Thyroid gland (tissue), 4 donors: ENCODE measurements around the gene VSTM4. TPM values are rescaled to one million over a fixed set of nuclear protein-coding genes. Genes with fewer than 3 reads are reported as not detected.
A peak's percentile ranks its signal among the peaks of the same experiment; 100 is the strongest.

ENCODE experiments used
- DNase-seq, 2 donors: peaks; one replicate each; pipeline ENCODE4 v3.0.0-alpha.2; 2019
- H3K27ac ChIP-seq, 3 donors: fragments of 200-600 bp; sonication (generic); 1 replicate in 2 of 3; 2 replicates in 1 of 3; pipeline ENCODE4 v1.5.1; 2016 to 2019; ENCODE audit warnings: mild to moderate bottlenecking in 1 of 3, moderate library complexity in 1 of 3
- H3K27me3 ChIP-seq: fragments of 200-600 bp; sonication (generic); one replicate; pipeline ENCODE4 v1.5.1; 2019
- H3K36me3 ChIP-seq, 2 donors: fragments of 200-600 bp; sonication (generic); one replicate each; pipeline ENCODE4 v1.5.1; 2016 to 2019
- H3K4me1 ChIP-seq, 2 donors: fragments of 200-600 bp; sonication (generic); one replicate each; pipeline ENCODE4 v1.5.1; 2017 to 2019
- H3K4me3 ChIP-seq, 3 donors: fragments of 200-600 bp; sonication (generic); replicated peaks in 1 of 3; 1 replicate in 2 of 3; 2 replicates in 1 of 3; pipeline ENCODE4 v1.5.1; 2016; ENCODE audit warnings: mild to moderate bottlenecking in 1 of 3
- H3K9me3 ChIP-seq: fragments of 200-600 bp; sonication (generic); one replicate; pipeline ENCODE4 v1.5.1; 2017
- POLR2A ChIP-seq, 2 donors: fragments of 450-650 bp; IDR thresholded peaks; one replicate each; pipeline ENCODE4 v1.6.1; 2017; ENCODE audit warnings: antibody characterized with exemption in 2 of 2, mild to moderate bottlenecking in 2 of 2, moderate library complexity in 1 of 2
- WGBS, 2 donors: methylation state at CpG; one replicate each; pipeline ENCODE4 v1.1.5; 2017; 5-methylcytosine and 5-hydroxymethylcytosine counted together
- intact Hi-C: fragments of 100-400 bp; cut with DNase I; formaldehyde crosslinking; loops from one replicate; pipeline ENCODE4 v1.15.1; 2023
- total RNA-seq, 4 donors: library from RNA; depleted of rRNA; stranded (reverse); fragments of >200 nt; gene quantifications; one replicate each; pipeline ENCODE4 v1.2.3, GENCODE V29; 2016
- TF ChIP-seq, protein P1 (sequence below), 6 experiments: fragments of 200-600 bp in 3 of 6; fragments of 450-650 bp in 3 of 6; sonication (generic) in 3 of 6; IDR thresholded peaks; one replicate each; pipeline ENCODE4 v1.5.1; 2016 to 2019; ENCODE audit warnings: antibody characterized with exemption in 6 of 6, mild to moderate bottlenecking in 2 of 6, inconsistent platforms in 1 of 6, moderate library complexity in 1 of 6

VSTM4 gene
- total RNA-seq, 4 donors from 2014 or later, result 42.9 to 220 (median 142) TPM

- 77 to 87% methylated on average over 5 of the region's 5 CpGs for WGBS, 2 donors
These were observed 25.2 kb upstream of the VSTM4 start for GRCh38 chr10:49140304-49141177.

DNA sequence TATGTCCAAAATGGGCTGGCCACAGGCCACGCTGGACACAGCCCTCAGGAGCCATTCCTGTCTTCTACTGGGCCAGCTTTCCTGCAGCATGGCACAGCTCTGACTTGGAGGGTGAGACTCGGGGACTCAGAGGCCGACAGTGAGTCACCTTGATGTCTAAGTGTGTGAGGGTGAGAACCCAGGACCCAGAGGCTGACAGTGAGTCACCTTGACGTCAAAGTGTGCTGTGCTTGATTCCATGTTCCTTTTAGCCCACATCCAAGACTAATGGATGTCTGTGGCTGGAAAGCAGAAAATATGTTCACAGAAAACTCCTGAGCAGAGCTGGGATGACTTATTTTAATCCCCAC, 24.5 kb upstream of the VSTM4 start:
- intact Hi-C loops, result no loop called here
- TF ChIP-seq, protein P1, sequence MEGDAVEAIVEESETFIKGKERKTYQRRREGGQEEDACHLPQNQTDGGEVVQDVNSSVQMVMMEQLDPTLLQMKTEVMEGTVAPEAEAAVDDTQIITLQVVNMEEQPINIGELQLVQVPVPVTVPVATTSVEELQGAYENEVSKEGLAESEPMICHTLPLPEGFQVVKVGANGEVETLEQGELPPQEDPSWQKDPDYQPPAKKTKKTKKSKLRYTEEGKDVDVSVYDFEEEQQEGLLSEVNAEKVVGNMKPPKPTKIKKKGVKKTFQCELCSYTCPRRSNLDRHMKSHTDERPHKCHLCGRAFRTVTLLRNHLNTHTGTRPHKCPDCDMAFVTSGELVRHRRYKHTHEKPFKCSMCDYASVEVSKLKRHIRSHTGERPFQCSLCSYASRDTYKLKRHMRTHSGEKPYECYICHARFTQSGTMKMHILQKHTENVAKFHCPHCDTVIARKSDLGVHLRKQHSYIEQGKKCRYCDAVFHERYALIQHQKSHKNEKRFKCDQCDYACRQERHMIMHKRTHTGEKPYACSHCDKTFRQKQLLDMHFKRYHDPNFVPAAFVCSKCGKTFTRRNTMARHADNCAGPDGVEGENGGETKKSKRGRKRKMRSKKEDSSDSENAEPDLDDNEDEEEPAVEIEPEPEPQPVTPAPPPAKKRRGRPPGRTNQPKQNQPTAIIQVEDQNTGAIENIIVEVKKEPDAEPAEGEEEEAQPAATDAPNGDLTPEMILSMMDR (IDR thresholded peaks at IDR 0.05), result no peak
- TF ChIP-seq POLR2A (IDR thresholded peaks at IDR 0.05), result no peak
- no peaks in the 10 kb centered on the region for H3K36me3 ChIP-seq
- H3K27ac ChIP-seq, result peak overlapping the region in 1 of 3 donors; percentile 25
- H3K27me3 ChIP-seq, result no peaks in the 10 kb centered on the region
- H3K4me1 ChIP-seq, result peaks cover 8 to 36% of the 10 kb centered on the region in 2 donors
- no peaks in the 10 kb centered on the region for H3K9me3 ChIP-seq
- WGBS, 2 donors, result 90% methylated on average over 4 of the region's 4 CpGs
- no peak overlapping the region for H3K4me3 ChIP-seq
- DNase-seq, result no peak

More at GRCh38 chr10:49140304-49141177, 25.2 kb upstream of the VSTM4 start:
- no peaks in the 10 kb centered on the region for H3K36me3 ChIP-seq
- DNase-seq, result peak; percentile 59 to 74
- H3K4me1 ChIP-seq, result peaks cover 6 to 33% of the 10 kb centered on the region in 2 donors
- H3K27ac ChIP-seq, result no peak overlapping the region
- intact Hi-C loops, result no loop called here
- no peak overlapping the region for H3K4me3 ChIP-seq
- H3K27me3 ChIP-seq, result no peaks in the 10 kb centered on the region
- no peaks in the 10 kb centered on the region for H3K9me3 ChIP-seq
- TF ChIP-seq, protein P1 (IDR thresholded peaks at IDR 0.05), result no peak
- TF ChIP-seq POLR2A (IDR thresholded peaks at IDR 0.05), result no peak

GRCh38 chr10:49139028-49139845, 23.9 kb upstream of the VSTM4 start:
- TF ChIP-seq POLR2A (IDR thresholded peaks at IDR 0.05), result no peak
- TF ChIP-seq, protein P1 (IDR thresholded peaks at IDR 0.05), result no peak
- H3K9me3 ChIP-seq, result no peaks in the 10 kb centered on the region
- H3K27ac ChIP-seq, result peak overlapping the region in 2 of 3 donors; percentile 25 to 51
- 63 to 70% methylated on average over 8 of the region's 8 CpGs for WGBS, 2 donors
- no peak overlapping the region for H3K4me3 ChIP-seq
- DNase-seq, result no peak
- H3K36me3 ChIP-seq, result no peaks in the 10 kb centered on the region
- intact Hi-C loops, result no loop called here
- H3K27me3 ChIP-seq, result no peaks in the 10 kb centered on the region
- peaks cover 8 to 35% of the 10 kb centered on the region in 2 donors for H3K4me1 ChIP-seq

DNA sequence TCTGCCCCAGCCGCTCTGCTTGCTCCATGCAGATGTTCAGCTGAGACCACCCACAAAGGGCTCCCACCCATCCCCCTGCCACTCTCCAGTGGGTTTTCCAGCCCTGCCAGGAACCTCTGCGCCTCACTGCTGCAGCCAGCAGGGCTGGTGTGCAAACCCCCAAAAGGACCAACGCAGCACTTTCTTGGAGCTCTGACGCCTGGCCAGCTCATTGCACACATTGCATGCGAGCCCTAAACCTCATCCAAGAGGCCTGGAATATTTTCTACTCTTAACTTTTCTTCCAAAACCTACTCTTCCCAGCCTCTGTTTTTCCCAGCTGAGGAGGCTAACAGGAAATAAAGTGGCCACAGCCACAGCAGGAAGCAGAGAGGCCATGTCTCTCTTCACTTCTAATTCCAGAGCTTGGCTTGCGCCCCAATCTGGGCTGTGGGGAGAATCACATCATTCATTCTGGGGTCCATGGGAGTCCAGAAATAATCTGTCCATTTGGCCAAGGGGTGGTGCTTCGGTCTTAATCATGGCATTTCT, 23.1 kb upstream of the VSTM4 start:
- no peaks in the 10 kb centered on the region for H3K36me3 ChIP-seq
- no peak for DNase-seq
- TF ChIP-seq POLR2A (IDR thresholded peaks at IDR 0.05), result no peak
- TF ChIP-seq, protein P1 (IDR thresholded peaks at IDR 0.05), result no peak
- intact Hi-C loops, result no loop called here
- no peaks in the 10 kb centered on the region for H3K27me3 ChIP-seq
- no peak overlapping the region for H3K4me3 ChIP-seq
- H3K4me1 ChIP-seq, result peaks cover 8 to 32% of the 10 kb centered on the region in 2 donors
- H3K27ac ChIP-seq, result peak overlapping the region in 1 of 3 donors; percentile 12
- no peaks in the 10 kb centered on the region for H3K9me3 ChIP-seq
- WGBS, 2 donors, result 68 to 81% methylated on average over 7 of the region's 7 CpGs
